A673 (cell line): Measurements from ENCODE around the gene PRSS35.

ENCODE experiments used
- EZH2 ChIP-seq: fragments of 200-600 bp; sonication (generic); IDR thresholded peaks from 2 replicates; pipeline ENCODE4 v1.6.1; 2017; ENCODE audit warnings: borderline replicate concordance, low read depth, mild to moderate bottlenecking, mixed read lengths, antibody characterized with exemption, low read length; ENCODE audit not compliant: poor library complexity, severe bottlenecking
- TF ChIP-seq, protein P1 (sequence below): fragments of 300-800, 200-600 bp; sonication (generic); conservative IDR thresholded peaks from 2 replicates; pipeline ENCODE4 v1.5.1; 2017; ENCODE audit warnings: low read depth, mild to moderate bottlenecking, antibody characterized with exemption, low read length, moderate library complexity, mixed read lengths

DNA sequence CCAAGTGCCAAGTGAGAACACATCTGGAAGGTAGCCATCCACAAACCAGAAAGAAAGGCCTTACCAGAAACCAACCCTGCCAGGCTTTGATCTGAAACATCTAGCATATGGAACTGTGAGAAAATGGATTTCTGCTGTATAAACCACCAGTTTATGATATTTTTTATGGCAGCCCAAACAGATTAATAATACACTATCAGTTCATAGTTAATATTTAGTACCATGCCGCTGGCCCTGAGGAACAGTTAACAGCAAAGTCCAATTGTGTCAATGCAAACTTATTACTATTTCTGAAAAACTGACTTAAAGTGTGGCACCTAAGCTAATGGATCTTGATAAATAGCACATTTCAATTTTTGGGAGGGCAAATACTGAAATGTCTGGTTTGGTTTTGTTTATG, 35.4 kb upstream of the PRSS35 start:
- TF ChIP-seq, protein P1, sequence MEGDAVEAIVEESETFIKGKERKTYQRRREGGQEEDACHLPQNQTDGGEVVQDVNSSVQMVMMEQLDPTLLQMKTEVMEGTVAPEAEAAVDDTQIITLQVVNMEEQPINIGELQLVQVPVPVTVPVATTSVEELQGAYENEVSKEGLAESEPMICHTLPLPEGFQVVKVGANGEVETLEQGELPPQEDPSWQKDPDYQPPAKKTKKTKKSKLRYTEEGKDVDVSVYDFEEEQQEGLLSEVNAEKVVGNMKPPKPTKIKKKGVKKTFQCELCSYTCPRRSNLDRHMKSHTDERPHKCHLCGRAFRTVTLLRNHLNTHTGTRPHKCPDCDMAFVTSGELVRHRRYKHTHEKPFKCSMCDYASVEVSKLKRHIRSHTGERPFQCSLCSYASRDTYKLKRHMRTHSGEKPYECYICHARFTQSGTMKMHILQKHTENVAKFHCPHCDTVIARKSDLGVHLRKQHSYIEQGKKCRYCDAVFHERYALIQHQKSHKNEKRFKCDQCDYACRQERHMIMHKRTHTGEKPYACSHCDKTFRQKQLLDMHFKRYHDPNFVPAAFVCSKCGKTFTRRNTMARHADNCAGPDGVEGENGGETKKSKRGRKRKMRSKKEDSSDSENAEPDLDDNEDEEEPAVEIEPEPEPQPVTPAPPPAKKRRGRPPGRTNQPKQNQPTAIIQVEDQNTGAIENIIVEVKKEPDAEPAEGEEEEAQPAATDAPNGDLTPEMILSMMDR = no peak
- TF ChIP-seq EZH2 = no peak
